ENCODE results near the gene NCL. TPM values are rescaled to one million over a fixed set of nuclear protein-coding genes. Genes with fewer than 3 reads are reported as not detected.

The NCL gene
- polyA plus RNA-seq, 1 of the 3 experiments (the other 2 are of a cell fraction): 256 TPM

GRCh38 chr2:231467016-231467545 is 2.8 kb upstream of the NCL start:
- Histone ChIP-seq H3K27me3 (ENCODE audit: insufficient read depth) (no peaks in the 10 kb centered on the region), H3K36me3 (replicated peaks in 1 of 2; ENCODE audit: control insufficient read depth in 1 of 2, insufficient read depth in 2 of 2, low read length in 1 of 2) (peaks cover 11 to 14% of the 10 kb centered on the region in 2 experiments), H2AFZ (ENCODE audit: low read depth) (no peak overlapping the region), H3K79me2 (ENCODE audit: insufficient read depth) (peaks cover 30% of the 10 kb centered on the region), H3K9ac (no peak overlapping the region), H3K4me2 (no peak overlapping the region), H3K27ac (ENCODE audit: low read depth in 2 of 2, low read length in 1 of 2) (no peak overlapping the region), H3F3A (replicated peaks; ENCODE audit: insufficient read depth) (peaks cover 14% of the 10 kb centered on the region), H3K9me2 (no peaks in the 10 kb centered on the region), H3K4me1 (ENCODE audit: control insufficient read depth in 1 of 2, insufficient read depth in 2 of 2, low read depth in 1 of 2, low read length in 1 of 2) (peaks cover 9 to 17% of the 10 kb centered on the region in 2 experiments; a peak in 3 of 4 replicates), H3K4me3 (ENCODE audit: low read depth in 2 of 2, low read length in 1 of 2) (no peak overlapping the region), H3K9me3 (no peaks in the 10 kb centered on the region), H4K20me1 (ENCODE audit: insufficient read depth) (peaks cover 19% of the 10 kb centered on the region)
- DNase-seq: no peak
- CTCF ChIA-PET: interaction anchor here (0.8 to 8.2 kb wide), 6 partner anchors 10 to 146 kb away, joined by 3 to 56 read pairs (median 4); no protein-coding TSS in a partner anchor
- 93% methylated on average over 4 of the region's 4 CpGs for WGBS (ENCODE audit: low lambda C conversion rate)
- POLR2A ChIA-PET: interaction anchor here (1.5 kb wide), 1 partner anchor 15 kb away, joined by 3 read pairs; no protein-coding TSS in a partner anchor
- no peak for TF ChIP-seq CHD2 (IDR thresholded peaks at IDR 0.05; ENCODE audit: low read length, partially characterized antibody)
- no peak for TF ChIP-seq YY1 (IDR thresholded peaks at IDR 0.05; ENCODE audit: low read depth)

- POLR2A ChIA-PET: interaction anchor here (0.5 to 4.1 kb wide), 30 partner anchors 9 to 640 kb away, joined by 3 to 59 read pairs (median 4); partner anchors contain the start of genes DIS3L2, HTR2B and PTMA
- WGBS (ENCODE audit: low lambda C conversion rate): 7% methylated on average over 44 of the region's 81 CpGs
Observed at GRCh38 chr2:231464576-231465540, 574 bp upstream of the NCL start.

More at GRCh38 chr2:231464576-231465540, 574 bp upstream of the NCL start:
- peaks cover 11 to 23% of the 10 kb centered on the region in 2 experiments; a peak in 3 of 4 replicates for H3K4me1 ChIP-seq (ENCODE audit: control insufficient read depth in 1 of 2, insufficient read depth in 2 of 2, low read depth in 1 of 2, low read length in 1 of 2)
- peaks cover 32 to 36% of the 10 kb centered on the region in 2 experiments for H3K36me3 ChIP-seq (replicated peaks in 1 of 2; ENCODE audit: control insufficient read depth in 1 of 2, insufficient read depth in 2 of 2, low read length in 1 of 2)
- DNase-seq: peak; percentile 98
- CTCF ChIA-PET: interaction anchor here (1.0 to 8.2 kb wide), 11 partner anchors 9 to 370 kb away, joined by 3 to 56 read pairs (median 4); no protein-coding TSS in a partner anchor
- H3K4me2 ChIP-seq: peak overlapping the region; percentile 98
- H3K9me3 ChIP-seq: no peaks in the 10 kb centered on the region
- H4K20me1 ChIP-seq (ENCODE audit: insufficient read depth): peaks cover 40% of the 10 kb centered on the region
- H3K4me3 ChIP-seq (ENCODE audit: low read depth in 2 of 2, low read length in 1 of 2): peak overlapping the region; percentile 95 to 97
- H2AFZ ChIP-seq (ENCODE audit: low read depth): peak overlapping the region; percentile 95
- H3K27me3 ChIP-seq (ENCODE audit: insufficient read depth): no peaks in the 10 kb centered on the region
- H3K79me2 ChIP-seq (ENCODE audit: insufficient read depth): peaks cover 52% of the 10 kb centered on the region
- peaks cover 16% of the 10 kb centered on the region for H3F3A ChIP-seq (replicated peaks; ENCODE audit: insufficient read depth)
- no peaks in the 10 kb centered on the region for H3K9me2 ChIP-seq
- H3K9ac ChIP-seq: peak overlapping the region; percentile 99
- TF ChIP-seq MAX (IDR thresholded peaks at IDR 0.05; ENCODE audit: low read depth) (peak; percentile 20), ZBTB33 (IDR thresholded peaks at IDR 0.05; ENCODE audit: borderline replicate concordance, low read depth) (no peak; the same call in 1 of the 2 replicates), SIN3A (IDR thresholded peaks at IDR 0.05; ENCODE audit: borderline replicate concordance, low read depth, low read length) (peak; percentile 8; the same call in 1 of the 2 replicates), GABPA (IDR thresholded peaks at IDR 0.05; ENCODE audit: low read depth) (peak; percentile 55), TEAD4 (IDR thresholded peaks at IDR 0.05; ENCODE audit: borderline replicate concordance, insufficient read depth) (no peak), ELF1 (IDR thresholded peaks at IDR 0.05) (peak; percentile 35; the same call in 1 of the 2 replicates)
- peak overlapping the region; percentile 95 to 99 for H3K27ac ChIP-seq (ENCODE audit: low read depth in 2 of 2, low read length in 1 of 2)
